DMS153 treated with DMSO at 0.1 percent for 48 hours (cell line): ENCODE measurements around the gene SHROOM4.

ENCODE experiments used
- DNase-seq: peaks from one replicate; lab custom pipeline; 2025; ENCODE audit not compliant: unreplicated experiment; lab: John Stamatoyannopoulos, UW

The SHROOM4 gene

GRCh38 chrX:50787099-50787498, 26.9 kb downstream of the SHROOM4 start:
- no peak for DNase-seq

DNA sequence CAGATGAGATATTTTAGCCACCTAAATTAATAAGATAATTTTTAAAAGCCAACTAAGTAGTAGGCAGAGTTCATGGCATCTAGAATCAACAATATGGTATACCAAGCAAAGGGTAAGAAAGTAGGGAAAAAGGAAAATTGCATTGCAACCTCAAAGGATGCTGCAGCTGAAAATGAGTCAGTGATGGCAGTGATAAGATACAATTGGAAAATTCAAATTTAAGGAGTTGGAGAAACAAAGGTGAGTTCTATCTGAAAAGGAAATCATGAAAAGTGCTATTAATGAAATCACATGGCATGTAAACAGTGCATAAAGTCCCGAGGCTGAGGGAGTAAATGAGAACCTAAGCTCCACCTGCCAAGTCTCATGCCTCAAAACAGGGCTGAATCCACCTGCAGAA, 33.9 kb downstream of the SHROOM4 start:
- DNase-seq: no peak

- no peak for DNase-seq
These were observed 34.3 kb downstream of the SHROOM4 start for GRCh38 chrX:50779694-50780093.

DNA sequence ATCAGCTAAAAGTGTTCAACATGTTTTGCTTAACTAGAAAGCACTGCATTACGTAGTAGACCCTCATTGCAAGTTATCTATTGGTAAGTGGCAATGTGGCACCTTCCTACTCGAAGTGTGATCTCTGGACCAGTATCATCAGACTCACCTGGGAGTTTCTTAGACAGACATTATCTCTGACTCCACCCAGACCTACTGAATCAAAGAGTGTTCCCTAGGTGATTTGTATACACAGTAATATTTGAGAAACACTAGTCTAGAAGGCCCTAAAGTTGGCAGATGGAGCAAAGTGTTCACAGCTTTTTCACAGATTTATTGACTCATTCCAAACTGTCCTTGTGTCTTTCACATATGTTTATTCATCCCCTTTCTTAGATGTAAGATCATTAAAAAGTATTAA, 35.7 kb downstream of the SHROOM4 start:
- no peak for DNase-seq

- no peak for DNase-seq
These were observed 37.7 kb downstream of the SHROOM4 start for GRCh38 chrX:50776248-50776647.

DNA sequence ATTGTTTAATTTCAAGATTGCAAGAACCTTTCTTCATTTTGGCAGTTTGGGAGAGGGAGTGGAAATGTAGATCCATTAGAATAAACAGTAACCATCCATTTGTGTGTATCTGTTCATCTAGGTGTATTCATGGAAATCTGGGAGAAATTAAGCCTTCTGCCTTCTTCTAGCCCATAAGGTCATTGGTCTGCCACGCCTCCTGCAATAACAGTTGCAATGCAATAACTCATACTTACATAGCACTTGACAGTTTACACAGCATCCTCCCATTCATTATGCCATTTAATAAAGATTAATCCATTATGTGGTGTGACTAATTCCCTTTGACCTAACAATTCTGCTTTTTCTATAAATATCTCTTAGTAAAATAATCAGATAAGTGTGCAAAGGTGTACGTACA, 42.6 kb downstream of the SHROOM4 start:
- no peak for DNase-seq

- no peak for DNase-seq
These were observed 43.3 kb downstream of the SHROOM4 start for GRCh38 chrX:50770702-50771101.

GRCh38 chrX:50769389-50770063, 44.5 kb downstream of the SHROOM4 start:
- no peak for DNase-seq

DNA sequence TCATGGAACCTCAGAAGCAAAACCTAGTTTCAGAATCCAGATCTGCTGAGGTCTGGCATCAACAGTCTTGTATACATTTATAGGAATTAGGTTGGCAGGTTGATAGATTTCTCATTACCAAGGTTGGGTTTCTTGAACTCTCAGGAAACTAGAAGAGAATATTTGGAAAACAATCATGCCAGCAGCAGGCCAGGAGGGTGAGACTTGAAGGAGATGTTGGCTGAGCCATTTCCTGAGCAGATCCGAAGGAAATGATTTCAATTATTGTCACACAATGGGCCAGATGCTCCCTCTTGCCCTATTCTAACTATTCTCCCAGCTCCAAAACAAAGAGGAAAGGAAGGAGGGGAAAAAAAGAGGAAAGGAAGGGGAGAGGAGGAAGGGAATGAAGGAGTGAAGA, 45.2 kb downstream of the SHROOM4 start:
- no peak for DNase-seq

DNA sequence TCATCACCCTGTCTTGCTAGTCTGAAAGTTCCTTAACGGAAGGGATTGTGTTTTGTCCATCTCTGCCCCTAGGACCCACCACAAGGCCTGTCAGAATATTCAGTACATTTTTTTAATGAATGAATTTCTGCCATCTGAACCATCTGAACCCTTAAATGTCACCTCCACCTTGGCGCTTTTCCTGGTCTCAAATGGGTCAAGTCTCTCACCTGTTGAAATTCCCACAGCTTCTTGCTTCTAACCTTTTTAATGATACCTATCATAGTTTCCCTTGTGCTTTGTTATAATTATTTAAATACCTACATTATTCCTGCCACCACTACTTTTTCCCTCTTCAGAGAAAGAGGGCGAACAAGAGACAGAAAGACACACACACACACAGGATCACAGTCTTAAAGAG, 48.0 kb downstream of the SHROOM4 start:
- DNase-seq: no peak

DNA sequence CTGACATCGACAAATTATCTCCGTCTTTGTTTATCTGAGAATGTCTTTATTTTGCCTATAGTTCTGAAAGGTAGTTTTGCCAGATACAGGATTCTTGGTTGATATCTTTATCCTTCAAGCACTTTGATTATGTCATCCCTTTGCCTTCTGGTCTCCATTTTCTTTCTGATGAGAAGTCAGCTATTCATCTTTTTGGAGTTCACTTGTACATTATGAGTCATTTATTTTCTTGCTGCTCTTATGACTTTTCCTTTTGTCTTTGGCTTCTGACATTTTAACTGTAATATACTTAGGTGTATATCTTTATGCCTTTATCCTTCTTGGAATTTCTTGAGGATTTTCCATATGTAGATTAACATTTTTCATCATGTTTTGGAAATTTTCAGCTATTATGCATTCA, 51.4 kb downstream of the SHROOM4 start:
- no peak for DNase-seq

DNA sequence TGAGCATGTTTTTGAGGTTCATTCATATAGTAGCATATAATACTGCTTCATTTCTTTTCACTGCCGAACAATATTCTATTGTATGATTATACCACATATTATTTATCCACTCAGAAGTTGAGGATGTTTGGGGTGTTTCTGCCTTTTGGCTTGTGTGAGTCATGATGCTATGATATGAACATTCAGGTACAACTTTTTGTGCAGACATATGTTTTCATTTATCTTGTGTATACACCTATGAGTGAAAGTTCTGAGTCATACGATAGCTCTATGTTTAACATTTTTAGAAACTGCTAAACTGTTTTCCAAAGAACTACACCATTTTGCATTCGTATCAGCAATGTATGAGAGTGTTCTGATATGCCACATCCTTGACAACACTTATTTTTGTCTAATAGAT, 57.7 kb downstream of the SHROOM4 start:
- DNase-seq: no peak

GRCh38 chrX:50751091-50751490, 62.9 kb downstream of the SHROOM4 start:
- no peak for DNase-seq

DNA sequence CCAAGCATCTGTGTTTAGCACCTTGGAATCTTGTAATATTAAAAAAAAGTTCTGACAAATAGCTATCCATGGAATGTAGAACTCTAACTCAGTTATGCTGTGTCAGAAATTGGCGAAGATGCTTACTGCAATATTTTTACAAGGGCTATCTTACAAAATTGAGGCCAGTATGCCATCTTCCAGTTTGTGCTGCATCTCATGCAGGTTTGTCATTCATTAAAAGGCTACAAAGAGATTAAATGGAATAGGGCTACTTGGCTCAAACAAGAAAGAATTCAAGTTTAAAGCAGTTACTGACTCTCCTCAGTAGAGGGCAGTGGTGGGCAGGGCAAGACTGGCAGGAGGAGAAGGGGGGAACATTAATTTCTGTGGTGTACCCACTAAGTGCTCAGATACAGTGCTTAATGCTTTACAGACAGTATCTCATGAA, 66.5 kb downstream of the SHROOM4 start:
- DNase-seq: no peak

GRCh38 chrX:50736656-50737055, 77.3 kb downstream of the SHROOM4 start:
- no peak for DNase-seq

- no peak for DNase-seq
These were observed 87.7 kb downstream of the SHROOM4 start for GRCh38 chrX:50726296-50726695.

DNA sequence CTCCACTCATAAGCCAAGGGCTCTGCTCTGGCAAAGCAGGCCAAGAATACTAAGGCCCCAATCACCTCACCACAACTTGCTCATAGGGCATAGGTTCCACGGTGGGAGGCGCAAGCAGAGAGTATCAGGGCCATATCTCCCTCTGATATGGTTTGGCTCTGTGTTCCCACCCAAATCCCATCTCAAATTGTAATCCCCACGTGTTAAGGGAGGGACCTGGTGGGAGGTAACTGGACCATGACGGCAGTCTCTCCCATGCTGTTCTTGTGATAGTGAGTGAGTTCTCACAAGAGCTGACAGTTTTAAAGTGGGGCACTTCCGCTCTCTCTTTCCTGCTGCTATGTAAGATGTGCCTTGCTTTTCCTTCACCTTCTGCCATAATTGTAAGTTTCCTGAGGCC, 88.7 kb downstream of the SHROOM4 start:
- no peak for DNase-seq

DNA sequence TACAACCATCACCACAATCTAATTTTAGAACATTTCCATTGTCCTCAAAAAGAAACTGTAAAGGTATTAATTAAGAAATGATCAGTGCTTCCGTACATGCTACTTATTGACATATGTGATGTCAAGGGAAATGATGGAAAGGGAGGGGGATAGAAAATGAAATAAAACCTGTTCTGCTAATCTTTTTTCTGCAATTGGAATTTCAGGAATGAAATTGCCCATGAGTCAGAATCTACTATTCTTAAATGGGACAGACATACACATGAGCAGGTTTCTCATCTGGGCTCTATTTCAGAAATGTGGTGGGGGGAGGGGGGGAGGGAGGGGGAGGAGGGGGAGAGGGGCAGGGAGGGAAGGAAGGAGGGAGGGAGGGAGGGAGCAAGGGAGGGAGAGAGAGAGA, 91.0 kb downstream of the SHROOM4 start:
- no peak for DNase-seq

GRCh38 chrX:50721764-50722521, 92.1 kb downstream of the SHROOM4 start:
- DNase-seq: no peak

DNA sequence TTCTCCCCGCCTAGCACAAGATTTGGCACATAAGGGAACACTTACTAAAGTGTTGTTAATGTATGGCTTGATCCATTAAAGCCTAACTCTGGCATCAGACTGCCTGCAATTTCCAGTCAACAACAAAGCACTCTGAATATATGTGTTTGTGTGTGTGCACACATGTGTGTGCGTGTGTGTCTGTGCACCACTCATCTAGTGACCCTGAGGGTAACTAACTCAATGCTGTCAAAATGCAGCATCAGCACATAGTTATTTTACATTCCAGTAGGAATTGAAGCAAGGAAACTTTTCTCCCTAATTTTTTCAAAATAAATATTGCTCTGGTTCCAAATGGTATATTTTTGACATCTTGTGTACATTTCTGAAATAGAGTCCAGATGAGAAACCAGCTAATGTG, 94.4 kb downstream of the SHROOM4 start:
- DNase-seq: no peak

GRCh38 chrX:50718776-50719175, 95.2 kb downstream of the SHROOM4 start:
- no peak for DNase-seq

DNA sequence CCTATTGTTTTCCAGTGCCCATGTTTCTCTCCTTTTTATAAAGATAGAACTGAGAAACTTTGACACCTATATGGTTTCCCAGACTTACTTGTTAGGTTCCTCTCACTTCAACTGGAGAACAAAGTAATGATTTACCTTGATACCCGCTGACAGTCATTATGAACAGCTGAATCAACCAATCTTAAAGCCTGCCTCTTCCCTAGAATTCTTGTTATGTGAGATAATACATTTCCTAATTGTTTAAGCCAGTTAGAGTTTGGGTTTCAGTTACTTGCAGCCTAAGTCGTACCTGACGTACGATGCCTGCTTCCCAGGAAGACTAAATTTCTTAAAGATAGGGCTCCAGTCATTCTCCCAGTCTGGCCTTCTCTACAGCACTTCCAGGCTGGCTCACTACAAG, 97.3 kb downstream of the SHROOM4 start:
- DNase-seq: no peak

GRCh38 chrX:50712777-50713176, 101.2 kb downstream of the SHROOM4 start:
- DNase-seq: no peak
